GM12801 (cell line): ENCODE results near the gene RARRES1.

Experiments
- TF ChIP-seq, protein P1 (sequence below): IDR thresholded peaks from one replicate; pipeline ENCODE4 v1.5.1; 2011; ENCODE audit warnings: control low read depth; ENCODE audit not compliant: insufficient read length; ENCODE audit errors: extremely low read depth

The RARRES1 gene

DNA sequence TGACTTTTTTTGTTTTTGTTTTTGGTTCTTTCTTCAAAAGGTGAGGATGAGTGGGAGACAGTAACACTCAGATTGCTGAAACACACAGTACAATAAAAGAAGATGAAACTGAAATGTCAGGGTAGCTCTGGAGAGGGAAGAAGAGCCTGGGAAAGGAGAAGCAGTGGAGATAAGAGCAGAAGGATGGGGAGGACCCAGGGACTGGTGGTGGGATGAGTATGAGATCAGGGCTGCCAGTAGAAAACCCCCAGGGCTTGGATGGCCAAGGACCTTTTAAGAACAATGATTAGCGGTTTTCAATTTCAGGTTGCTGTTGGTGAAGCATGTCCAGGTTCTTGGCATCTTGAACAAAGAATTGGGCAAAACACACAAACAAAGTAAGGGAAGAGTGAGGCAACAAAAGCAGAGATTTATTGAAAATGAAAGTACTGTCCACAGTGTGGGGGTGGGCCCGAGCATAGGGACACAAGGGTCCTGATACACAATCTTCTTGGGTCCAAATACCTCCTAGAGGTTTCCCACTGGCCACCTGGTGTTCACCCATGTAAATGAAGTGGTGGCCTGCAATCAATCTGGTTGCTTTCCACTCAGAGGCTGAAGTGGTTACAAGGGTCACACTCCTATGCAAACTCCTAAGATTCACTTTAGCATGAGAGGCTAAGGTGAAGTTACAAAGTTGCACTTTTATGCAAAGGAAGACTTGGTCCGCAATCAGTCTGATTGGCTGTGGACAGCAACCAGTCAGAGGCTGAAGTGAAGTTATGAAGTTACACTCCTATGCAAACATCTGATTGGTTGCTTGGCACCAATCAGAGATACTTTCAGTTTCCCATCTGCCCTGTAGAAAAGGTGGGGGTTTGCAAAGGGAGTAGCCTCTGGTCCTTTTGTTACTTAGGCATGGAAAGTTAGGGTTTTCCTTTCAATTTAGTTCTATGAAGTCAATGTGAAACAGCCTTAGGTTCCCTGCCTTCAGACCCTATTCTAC lies 43.5 kb upstream of the RARRES1 start:
- TF ChIP-seq, protein P1, sequence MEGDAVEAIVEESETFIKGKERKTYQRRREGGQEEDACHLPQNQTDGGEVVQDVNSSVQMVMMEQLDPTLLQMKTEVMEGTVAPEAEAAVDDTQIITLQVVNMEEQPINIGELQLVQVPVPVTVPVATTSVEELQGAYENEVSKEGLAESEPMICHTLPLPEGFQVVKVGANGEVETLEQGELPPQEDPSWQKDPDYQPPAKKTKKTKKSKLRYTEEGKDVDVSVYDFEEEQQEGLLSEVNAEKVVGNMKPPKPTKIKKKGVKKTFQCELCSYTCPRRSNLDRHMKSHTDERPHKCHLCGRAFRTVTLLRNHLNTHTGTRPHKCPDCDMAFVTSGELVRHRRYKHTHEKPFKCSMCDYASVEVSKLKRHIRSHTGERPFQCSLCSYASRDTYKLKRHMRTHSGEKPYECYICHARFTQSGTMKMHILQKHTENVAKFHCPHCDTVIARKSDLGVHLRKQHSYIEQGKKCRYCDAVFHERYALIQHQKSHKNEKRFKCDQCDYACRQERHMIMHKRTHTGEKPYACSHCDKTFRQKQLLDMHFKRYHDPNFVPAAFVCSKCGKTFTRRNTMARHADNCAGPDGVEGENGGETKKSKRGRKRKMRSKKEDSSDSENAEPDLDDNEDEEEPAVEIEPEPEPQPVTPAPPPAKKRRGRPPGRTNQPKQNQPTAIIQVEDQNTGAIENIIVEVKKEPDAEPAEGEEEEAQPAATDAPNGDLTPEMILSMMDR = no peak

- TF ChIP-seq, protein P1 = no peak
Observed at GRCh38 chr3:158774965-158775364, 42.7 kb upstream of the RARRES1 start.

DNA sequence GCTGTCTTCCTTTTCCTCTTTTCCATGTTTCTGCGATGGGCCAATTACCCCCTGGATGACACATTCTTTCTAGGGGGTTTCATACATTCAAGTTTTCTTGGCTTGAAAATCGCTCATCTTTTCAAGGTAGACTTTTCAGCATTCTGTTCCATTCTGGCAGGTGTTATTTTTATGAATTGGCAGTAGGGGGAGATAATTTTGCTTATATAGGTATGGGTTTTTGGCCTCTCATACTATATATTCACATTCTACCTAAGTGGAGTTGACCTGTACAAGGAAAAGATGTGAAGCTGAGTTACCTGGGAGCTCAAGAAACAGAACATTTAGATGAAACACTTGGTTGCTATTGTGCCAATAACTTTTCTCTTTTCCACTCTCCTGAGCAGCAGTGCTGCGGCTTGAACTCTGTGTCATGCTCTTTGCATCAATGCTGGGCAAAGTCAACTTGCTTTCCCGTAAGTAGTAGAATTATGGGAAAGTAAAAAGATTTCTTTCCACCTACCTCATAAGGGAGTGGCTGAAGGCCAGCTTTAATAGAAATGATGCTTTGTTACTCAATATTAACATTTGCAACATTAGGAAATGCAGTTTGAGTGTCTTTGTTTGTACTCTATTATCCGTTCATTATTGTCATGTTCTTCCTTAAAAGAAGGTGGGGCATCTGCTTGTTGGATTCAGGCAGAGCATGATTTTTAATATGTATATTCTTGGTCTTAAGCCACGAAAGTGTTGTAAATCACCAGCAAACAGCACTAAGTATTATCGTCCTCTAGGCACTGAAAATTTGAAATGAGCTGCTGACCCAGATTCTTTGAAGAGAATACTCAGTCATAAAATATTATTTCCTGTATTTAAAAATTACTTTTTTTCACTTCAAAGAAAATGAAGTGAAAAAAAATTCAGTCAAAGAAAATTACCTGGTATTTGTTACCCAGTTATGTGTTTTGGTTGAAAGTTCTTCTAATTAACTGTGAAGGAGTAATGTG lies 41.9 kb upstream of the RARRES1 start:
- TF ChIP-seq, protein P1 = no peak

- TF ChIP-seq, protein P1 = no peak
Observed at GRCh38 chr3:158773166-158773565, 40.9 kb upstream of the RARRES1 start.

GRCh38 chr3:158771982-158772381 lies 39.7 kb upstream of the RARRES1 start:
- TF ChIP-seq, protein P1 = no peak

DNA sequence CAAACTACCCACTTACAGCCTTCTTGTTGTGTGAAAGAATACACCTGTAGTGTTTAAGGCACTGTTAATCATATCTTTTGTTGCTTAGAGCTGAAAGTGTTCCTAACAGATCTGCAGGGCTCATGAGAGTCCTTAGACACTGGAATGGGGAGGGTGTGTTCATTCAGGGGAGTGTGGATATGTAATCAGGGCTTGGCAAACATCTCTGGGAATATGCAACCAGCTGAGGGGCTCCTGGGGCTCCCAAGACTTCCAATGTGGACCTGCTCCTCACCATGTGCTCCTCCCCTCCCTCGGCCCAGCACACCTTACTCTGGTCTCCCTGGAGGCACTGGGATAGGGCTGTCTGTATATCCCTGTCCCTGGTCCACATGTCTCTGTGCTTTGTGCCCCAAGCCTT lies 39.3 kb upstream of the RARRES1 start:
- TF ChIP-seq, protein P1 = no peak
